ENCODE data around the gene PQBP1.

GRCh38 chrX:48919360-48919841, 21.7 kb downstream of the PQBP1 start:
- TF ChIP-seq ZNF274 (IDR thresholded peaks at IDR 0.05; ENCODE audit: low read depth, low read length), result no peak
- no peak for TF ChIP-seq SUZ12 (IDR thresholded peaks at IDR 0.05; ENCODE audit: extremely low read depth, insufficient read depth, insufficient read length)
- no peak for TF ChIP-seq YY1 (IDR thresholded peaks at IDR 0.05; ENCODE audit: insufficient read depth, insufficient read length)
